HG02840 (cell line): Measurements from ENCODE around the gene IFNG.

Source experiments
- ATAC-seq: cut with Tn5 transposase; IDR thresholded peaks from one replicate; pipeline ENCODE4 v1.9.1; 2021; ENCODE audit warnings: mild to moderate bottlenecking, moderate library complexity, moderate number of reproducible peaks; ENCODE audit not compliant: unreplicated experiment, low FRiP score

Gene IFNG

DNA sequence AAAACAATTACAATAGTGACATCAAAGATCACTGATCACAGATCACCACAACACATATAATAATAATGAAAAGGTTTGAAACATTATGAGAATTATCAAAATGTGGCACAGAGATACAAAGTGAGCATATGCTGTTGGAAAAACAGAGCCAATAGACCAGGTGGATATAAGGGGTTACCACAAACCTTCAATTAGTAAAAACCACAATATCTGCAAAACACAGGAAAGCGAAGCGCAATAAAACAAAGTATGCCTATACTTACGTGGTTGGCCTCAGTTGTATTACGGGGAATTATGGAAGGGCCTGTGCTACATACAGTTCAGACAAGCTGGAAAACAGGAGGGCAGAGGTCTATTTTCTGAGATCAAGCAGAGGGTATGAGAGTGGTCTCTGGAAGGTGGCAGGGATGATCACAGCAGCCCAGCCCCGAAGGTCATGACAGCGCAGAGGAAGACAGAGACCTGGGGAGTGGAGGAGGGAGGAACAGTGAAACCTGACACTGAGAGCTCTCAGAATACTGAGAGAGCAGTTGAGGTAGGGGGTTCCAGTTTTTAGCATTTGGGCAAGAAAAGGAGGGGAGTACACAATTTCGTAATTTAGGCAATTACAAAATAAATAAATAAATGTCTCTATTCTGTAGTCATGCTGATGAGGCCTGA lies 41.3 kb downstream of the IFNG start:
- no peak for ATAC-seq

DNA sequence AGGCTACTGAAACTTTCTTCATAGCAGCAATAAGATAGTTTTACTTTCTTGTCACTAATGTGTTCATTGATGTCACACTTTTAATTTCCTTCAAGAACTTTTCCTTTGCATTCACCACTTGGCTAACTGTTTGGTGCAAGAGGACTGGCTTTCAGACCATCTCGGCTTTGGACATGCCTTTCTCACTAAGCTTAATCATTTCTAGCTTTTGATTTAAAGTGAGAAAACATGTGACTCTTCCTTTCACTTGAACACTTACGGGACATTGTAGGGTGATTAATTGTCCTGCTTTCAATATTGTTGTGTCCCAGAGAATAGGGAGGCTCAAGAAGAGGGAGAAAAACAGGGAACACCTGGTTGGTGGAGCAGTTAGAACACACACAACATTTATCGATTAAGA lies 41.9 kb downstream of the IFNG start:
- ATAC-seq, result no peak

DNA sequence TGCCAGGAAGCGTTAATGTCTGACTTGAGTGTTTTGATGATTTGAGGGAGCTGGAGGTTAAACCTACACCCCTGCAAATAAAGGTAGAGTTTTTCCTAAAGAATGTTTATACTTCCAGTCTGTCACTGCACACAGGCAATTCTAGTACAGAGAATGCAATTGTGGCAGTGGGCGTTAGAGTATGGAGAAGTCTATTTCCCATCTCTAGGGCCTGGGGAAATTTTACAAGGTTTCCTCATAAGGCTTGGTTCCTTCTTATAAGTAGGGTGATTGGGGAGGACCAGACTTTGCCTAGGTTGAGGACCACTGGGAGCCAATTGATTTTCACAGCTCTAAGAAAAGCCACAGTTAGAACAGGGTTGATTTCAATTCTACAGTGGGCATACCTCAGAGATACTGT lies 44.3 kb downstream of the IFNG start:
- no peak for ATAC-seq

DNA sequence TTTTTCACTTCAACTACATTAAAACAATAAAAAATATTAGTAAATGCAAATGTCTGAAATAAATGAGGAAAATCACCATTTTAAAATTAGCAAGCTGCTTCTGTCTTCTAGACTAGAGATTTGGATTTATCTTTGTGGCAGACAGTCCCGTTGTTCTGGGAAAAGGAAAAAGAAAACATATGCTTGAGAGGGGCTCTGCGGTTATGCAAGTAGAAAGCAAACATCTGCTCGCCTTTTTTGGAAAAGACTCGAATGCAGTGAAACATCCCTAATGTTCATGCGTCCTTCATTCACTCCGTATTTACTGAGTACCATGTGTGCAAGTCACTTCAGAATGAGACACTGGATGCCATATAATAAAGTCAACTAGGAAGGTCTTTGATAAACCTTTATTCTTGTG lies 44.9 kb downstream of the IFNG start:
- ATAC-seq, result no peak

DNA sequence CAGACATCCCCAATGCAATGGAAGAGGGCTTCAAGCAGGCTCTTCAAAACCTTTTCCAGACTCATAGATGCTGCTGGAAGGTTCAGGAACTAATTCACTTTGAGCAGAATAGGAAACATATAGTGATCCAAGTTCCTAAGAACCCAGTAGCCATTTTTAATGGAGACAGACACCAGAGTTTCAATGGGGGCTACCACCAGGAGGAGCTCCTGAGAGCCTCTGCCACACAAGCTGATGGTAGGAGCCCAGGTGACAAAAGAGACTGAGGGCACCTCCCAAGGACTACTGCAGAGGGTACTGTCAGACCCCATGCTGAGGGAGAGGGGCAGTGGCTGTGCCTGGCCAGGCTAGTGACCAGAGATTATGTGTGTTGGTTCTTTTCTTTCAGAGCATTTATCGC lies 45.9 kb downstream of the IFNG start:
- no peak for ATAC-seq

DNA sequence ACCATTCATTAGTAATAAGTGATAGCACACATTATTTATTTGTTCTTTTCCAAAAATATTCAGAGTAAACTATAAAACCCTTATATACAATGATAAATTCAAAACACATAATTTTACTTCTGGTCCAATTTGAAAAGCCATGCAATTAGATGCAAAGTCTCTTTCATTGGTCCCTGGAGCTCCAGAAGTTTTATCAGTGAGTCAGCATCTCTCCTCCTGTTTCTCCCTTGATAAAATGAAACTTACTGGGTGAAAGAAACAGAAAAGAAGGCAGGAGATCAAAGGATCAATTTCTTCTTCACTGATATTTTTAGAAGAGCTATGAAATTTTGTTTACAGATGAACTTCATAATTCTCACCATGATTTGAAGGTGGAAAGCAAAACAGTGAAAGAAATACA lies 47.5 kb downstream of the IFNG start:
- no peak for ATAC-seq

DNA sequence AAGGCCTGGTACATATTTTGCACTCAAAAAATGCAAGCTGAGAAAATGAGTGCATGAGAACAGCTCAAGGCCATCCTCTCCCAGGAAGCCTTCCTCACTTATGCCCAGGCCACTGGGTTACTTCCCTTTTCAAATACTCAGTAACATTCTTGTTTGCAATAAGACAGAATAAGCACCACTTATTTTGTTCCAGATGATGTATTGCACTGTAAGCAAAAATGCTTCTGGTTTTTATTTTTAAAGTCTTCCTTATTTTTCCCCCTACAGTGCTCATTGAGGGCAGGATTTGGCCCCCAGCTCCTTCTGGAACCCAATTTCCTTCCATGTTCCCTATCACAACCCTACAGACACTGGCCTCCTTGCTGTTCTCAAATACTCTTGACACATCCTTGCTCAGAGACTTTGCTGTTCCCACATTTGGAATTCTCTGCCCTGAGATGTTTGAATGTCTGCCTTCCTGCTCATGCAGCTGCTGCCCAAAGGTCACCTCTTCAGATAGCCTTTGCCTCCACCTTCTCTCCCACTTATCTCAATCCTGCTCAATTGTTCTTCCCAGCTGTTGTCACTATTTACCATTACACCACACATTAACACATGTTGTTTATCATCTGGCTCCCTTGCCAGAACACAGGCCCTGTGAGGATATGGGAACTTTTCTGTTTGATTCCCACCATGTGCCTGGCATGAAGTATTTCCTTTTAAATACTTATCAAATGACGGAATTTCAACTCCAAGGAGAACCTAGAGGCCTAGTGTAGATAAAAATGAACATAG lies 49.9 kb downstream of the IFNG start:
- no peak for ATAC-seq

DNA sequence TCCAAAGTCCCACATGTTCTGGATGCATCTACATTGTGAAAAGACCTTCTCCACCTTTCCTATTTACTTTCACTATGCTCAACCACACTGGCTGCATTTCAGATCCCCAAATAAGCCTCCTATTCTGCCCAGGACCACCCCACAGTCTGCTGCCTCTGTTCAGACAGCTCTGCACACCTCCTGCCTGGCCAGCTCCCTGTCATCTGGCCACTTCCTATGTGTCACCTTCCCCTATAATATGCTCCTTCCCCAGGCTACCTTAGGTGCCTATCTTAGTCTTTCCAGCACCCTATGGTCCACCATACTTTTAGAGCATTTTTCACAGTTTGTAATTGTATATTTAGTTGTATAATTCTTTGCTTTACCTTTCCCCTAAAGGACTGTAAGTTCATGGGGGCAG lies 50.5 kb downstream of the IFNG start:
- no peak for ATAC-seq

DNA sequence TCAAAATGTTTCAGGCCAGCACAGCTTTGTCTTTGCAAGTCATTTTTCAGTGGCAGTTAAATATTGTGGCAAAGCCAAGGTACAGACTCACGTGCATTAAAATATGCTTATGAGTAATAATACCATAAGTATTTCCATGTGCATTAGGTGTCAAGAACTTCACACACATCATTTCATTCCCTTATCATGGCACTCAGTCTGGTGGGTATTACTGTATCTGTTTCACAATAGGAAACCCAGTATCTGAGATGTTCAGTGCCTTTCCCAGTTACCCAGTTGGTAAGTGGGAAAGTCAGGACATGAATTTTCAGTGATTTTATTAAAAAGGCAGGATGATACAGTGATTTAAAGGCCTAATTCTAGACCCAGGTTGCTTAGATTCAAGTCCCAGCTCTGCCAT lies 52.9 kb downstream of the IFNG start:
- ATAC-seq, result no peak

DNA sequence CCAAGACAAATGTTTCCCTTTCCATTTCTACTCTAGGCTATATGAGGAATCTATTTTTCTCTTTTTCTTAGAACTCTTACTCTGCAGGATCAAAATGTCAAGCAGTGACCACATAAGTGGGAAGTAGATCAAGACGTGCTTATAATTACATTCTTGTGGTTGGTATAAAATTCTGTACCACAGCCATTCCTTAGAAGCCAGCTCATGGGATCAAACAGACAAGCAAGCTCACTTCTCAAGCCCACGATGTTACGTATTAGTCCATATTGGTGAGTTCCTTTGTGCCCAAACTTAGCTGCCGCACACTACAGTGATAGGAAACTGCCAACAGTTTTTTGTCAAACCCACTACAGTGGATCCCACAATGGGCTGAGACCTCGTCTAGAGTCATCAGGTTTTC lies 53.4 kb downstream of the IFNG start:
- no peak for ATAC-seq
